MM.1S (cell line): ENCODE results near the gene SSTR4.

Experiments used
- CTCF ChIP-seq: fragments of 300-600 bp; sonication (generic); IDR thresholded peaks from 2 replicates; pipeline ENCODE4 v1.5.1; 2016; ENCODE audit warnings: antibody characterized with exemption, low read length, mixed read lengths
- EZH2 ChIP-seq: fragments of 300-600 bp; sonication (generic); optimal IDR thresholded peaks from 2 replicates; pipeline ENCODE3; 2017; ENCODE audit warnings: low read depth, mild to moderate bottlenecking, antibody characterized with exemption, low read length, mixed read lengths

GRCh38 chr20:23087587-23088251 lies 52.6 kb downstream of the SSTR4 start:
- TF ChIP-seq CTCF = no peak
- TF ChIP-seq EZH2 = no peak
